Endodermal cell (in vitro differentiated cells): ENCODE data around the gene COL18A1. TPM values are rescaled to one million over a fixed set of nuclear protein-coding genes. Genes with fewer than 3 reads are reported as not detected.

Experiments used
- DNase-seq: peaks from one replicate; pipeline ENCODE4 v3.0.0-alpha.2; 2017
- H3K27ac ChIP-seq: 2 replicates; pipeline ENCODE4 v1.5.1; 2013; ENCODE audit warnings: mild to moderate bottlenecking, low read depth, low read length, moderate library complexity
- H3K27me3 ChIP-seq: 2 replicates; pipeline ENCODE4 v1.6.1; 2013; ENCODE audit warnings: mild to moderate bottlenecking, low read length, moderate library complexity; ENCODE audit not compliant: insufficient read depth, control insufficient read depth, poor library complexity, severe bottlenecking
- H3K36me3 ChIP-seq: 2 replicates; pipeline ENCODE4 v1.7.0; 2013; ENCODE audit warnings: mild to moderate bottlenecking, low read length, moderate library complexity; ENCODE audit not compliant: control insufficient read depth, insufficient read depth
- H3K4me1 ChIP-seq: one replicate; pipeline ENCODE4 v1.7.0; 2013; ENCODE audit warnings: low read length; ENCODE audit not compliant: control insufficient read depth, insufficient read depth
- H3K4me3 ChIP-seq: 2 replicates; pipeline ENCODE4 v1.5.1; 2013; ENCODE audit warnings: mild to moderate bottlenecking, low read length, moderate library complexity
- H3K9ac ChIP-seq: 2 replicates; pipeline ENCODE4 v1.6.1; 2013; ENCODE audit warnings: mild to moderate bottlenecking, low read length, moderate library complexity; ENCODE audit not compliant: poor library complexity, severe bottlenecking; ENCODE audit errors: extremely low read depth
- H3K9me3 ChIP-seq: 2 replicates; pipeline ENCODE4 v1.6.1; 2013; ENCODE audit warnings: mild to moderate bottlenecking, low read length, moderate library complexity; ENCODE audit not compliant: control insufficient read depth
- H3K27ac Mint-ChIP-seq: 2 replicates; pipeline ENCODE4 v1.8.0; 2020; ENCODE audit warnings: mixed read lengths
- H3K27me3 Mint-ChIP-seq: 2 replicates; pipeline ENCODE4 v1.8.0; 2021; ENCODE audit warnings: mild to moderate bottlenecking, mixed read lengths; ENCODE audit not compliant: insufficient read depth
- H3K36me3 Mint-ChIP-seq: 2 replicates; pipeline ENCODE4 v1.8.0; 2020; ENCODE audit warnings: low read depth, mixed read lengths
- H3K4me1 Mint-ChIP-seq: 2 replicates; pipeline ENCODE4 v1.8.0; 2020; ENCODE audit warnings: mixed read lengths
- H3K4me3 Mint-ChIP-seq: 2 replicates; pipeline ENCODE4 v1.8.0; 2020; ENCODE audit warnings: mild to moderate bottlenecking, moderate library complexity, mixed read lengths
- H3K9me3 Mint-ChIP-seq: 2 replicates; pipeline ENCODE4 v1.8.0; 2020; ENCODE audit warnings: mild to moderate bottlenecking, mixed read lengths
- WGBS, 2 experiments: methylation state at CpG; one replicate each; pipeline versions ENCODE4 v1.1.5 to v1.1.7; 2013; ENCODE audit warnings: missing lambda C conversion rate in 2 of 2, mixed read lengths in 1 of 2; ENCODE audit not compliant: insufficient coverage in 1 of 2, insufficient read length in 1 of 2; 5-methylcytosine and 5-hydroxymethylcytosine counted together
- total RNA-seq, 2 donors: library from RNA; stranded (reverse); fragmentation: NEBNext Ultra II Directional in 1 of 2; extraction: Animal tissue kit (Norgen Biotek cat#: 25700) in 1 of 2; gene quantifications; 2 replicates in 1 of 2; 3 replicates in 1 of 2; pipeline ENCODE4 v1.2.1, GENCODE V29; 2021
- TF ChIP-seq, protein P1 (sequence below): fragments of 200-600 bp; sonication (generic); conservative IDR thresholded peaks from 2 replicates; pipeline ENCODE4 v1.5.0; 2021; ENCODE audit warnings: antibody characterized with exemption, mild to moderate bottlenecking

The COL18A1 gene
- total RNA-seq, 2 donors from 2014 or later = 332 to 398 TPM

DNA sequence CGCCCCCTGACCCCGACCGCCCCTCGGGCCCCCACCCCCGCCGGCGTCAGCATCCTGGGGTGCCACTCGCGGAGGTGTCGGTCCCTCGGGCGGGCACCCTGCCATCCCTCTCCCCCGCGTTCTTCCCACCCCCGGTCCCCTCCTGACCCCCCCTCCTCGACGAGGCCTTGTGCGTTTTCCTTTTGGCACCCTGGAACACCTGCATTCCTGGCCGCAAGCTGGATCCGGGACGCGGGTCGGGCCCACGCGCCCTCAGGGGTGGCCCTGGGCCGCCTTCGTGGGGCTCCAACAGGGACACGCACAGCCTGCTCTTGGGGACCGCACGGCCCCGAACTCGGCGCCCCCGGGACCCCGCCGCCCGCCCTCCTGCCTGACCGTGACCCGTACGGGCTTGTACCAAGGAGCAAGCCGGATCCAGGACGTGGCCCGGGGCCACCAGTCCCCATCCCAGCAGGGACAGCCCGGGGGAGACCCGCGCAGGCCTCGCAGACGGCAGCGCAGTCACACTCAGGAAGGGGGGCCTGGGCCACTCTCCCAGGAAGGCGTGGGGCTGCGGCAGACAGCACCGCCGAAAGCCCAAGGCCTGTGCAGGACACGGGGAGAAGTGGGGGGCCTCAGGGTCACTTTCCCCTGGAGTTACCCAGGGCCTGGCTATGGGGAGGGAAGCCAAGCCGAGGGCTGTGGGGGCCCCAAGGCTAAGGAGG lies 137.9 kb downstream of the COL18A1 start:
- Histone ChIP-seq H3K9me3 (no peaks in the 10 kb centered on the region), H3K27ac (no peak overlapping the region), H3K27me3 (no peaks in the 10 kb centered on the region), H3K4me3 (no peak overlapping the region), H3K36me3 (no peaks in the 10 kb centered on the region), H3K4me1 (peaks cover 12% of the 10 kb centered on the region), H3K9ac (no peak overlapping the region)
- WGBS, 2 experiments = 53 to 90% methylated on average over 11 to 55 of the region's 55 CpGs
- peak; percentile 62 for DNase-seq
- peak overlapping the region; percentile 61 for H3K4me3 Mint-ChIP-seq
- TF ChIP-seq, protein P1, sequence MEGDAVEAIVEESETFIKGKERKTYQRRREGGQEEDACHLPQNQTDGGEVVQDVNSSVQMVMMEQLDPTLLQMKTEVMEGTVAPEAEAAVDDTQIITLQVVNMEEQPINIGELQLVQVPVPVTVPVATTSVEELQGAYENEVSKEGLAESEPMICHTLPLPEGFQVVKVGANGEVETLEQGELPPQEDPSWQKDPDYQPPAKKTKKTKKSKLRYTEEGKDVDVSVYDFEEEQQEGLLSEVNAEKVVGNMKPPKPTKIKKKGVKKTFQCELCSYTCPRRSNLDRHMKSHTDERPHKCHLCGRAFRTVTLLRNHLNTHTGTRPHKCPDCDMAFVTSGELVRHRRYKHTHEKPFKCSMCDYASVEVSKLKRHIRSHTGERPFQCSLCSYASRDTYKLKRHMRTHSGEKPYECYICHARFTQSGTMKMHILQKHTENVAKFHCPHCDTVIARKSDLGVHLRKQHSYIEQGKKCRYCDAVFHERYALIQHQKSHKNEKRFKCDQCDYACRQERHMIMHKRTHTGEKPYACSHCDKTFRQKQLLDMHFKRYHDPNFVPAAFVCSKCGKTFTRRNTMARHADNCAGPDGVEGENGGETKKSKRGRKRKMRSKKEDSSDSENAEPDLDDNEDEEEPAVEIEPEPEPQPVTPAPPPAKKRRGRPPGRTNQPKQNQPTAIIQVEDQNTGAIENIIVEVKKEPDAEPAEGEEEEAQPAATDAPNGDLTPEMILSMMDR = no peak
- H3K36me3 Mint-ChIP-seq = no peaks in the 10 kb centered on the region
- H3K27ac Mint-ChIP-seq = no peak overlapping the region
- peaks cover 4% of the 10 kb centered on the region for H3K4me1 Mint-ChIP-seq
- peaks cover 12% of the 10 kb centered on the region for H3K27me3 Mint-ChIP-seq
- no peaks in the 10 kb centered on the region for H3K9me3 Mint-ChIP-seq

DNA sequence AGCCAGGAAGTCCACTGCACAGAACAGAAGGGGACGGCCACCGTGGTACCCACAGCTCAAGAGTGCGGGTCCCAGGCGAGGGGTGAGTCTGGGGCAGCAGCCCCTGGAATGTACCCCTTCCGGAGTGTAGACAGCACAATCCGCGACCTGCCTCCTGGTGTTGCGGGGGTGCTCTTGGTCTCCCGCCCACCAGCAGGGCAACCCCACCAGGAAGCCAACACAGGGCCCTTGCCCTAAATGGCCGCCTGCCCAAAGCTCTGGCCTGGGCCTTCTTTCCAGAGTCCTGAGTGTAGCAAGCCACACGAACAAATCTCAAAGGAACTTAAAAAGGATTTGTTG lies 138.4 kb downstream of the COL18A1 start:
- H3K27ac ChIP-seq = no peak overlapping the region
- Mint-ChIP-seq H3K4me1 (peaks cover 4% of the 10 kb centered on the region), H3K27ac (no peak overlapping the region), H3K4me3 (peak overlapping the region; percentile 61), H3K36me3 (no peaks in the 10 kb centered on the region), H3K9me3 (peaks cover 3% of the 10 kb centered on the region), H3K27me3 (peaks cover 16% of the 10 kb centered on the region)
- H3K27me3 ChIP-seq = no peaks in the 10 kb centered on the region
- H3K9me3 ChIP-seq = no peaks in the 10 kb centered on the region
- H3K4me3 ChIP-seq = no peak overlapping the region
- DNase-seq = peak; percentile 51
- H3K36me3 ChIP-seq = no peaks in the 10 kb centered on the region
- TF ChIP-seq, protein P1 = no peak
- 93 to 94% methylated on average over 10 to 11 of the region's 11 CpGs for WGBS, 2 experiments
- peaks cover 12% of the 10 kb centered on the region for H3K4me1 ChIP-seq
- H3K9ac ChIP-seq = no peak overlapping the region

DNA sequence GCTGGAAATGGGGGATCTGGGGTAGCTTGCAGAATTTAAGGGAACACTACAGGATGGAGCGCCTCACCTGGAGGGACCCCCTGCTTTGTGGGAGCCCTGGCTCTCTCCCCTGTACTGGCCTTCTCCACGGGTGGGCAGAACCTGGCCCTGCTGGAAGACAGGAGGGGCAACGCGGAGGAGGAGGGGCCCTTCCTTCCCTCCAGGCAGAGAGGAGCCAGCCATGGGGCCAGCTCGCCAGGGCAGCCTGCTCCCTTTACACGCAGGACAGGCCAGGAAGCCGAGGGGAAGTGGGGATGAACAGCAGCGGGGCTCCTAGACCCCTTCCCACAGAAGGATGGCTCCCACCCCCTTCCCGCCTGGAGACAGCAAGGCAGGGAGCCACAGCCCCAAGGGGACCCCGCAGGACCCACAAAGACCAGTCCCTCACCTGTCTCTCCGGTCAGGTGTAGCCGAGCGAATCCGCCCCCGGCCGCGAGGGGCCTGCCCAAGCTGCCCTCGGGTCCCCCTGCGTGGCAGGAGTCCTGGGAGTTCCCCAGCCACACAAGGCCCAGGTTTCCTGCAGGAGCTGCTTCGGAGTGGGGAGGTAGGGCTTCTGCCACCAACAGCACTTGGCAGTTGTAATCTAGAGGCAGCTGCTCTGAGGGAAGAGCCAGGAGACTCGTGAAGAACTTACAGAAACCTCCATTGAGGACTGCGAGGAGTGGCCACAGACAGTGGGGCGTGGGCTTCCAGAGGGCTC lies 138.9 kb downstream of the COL18A1 start:
- 87 to 88% methylated on average over 14 to 23 of the region's 23 CpGs for WGBS, 2 experiments
- H3K27ac ChIP-seq = no peak overlapping the region
- H3K9me3 Mint-ChIP-seq = peaks cover 4% of the 10 kb centered on the region
- TF ChIP-seq, protein P1 = no peak
- peak; percentile 54 for DNase-seq
- H3K4me3 Mint-ChIP-seq = peak overlapping the region; percentile 61
- H3K4me1 ChIP-seq = peaks cover 12% of the 10 kb centered on the region
- no peak overlapping the region for H3K27ac Mint-ChIP-seq
- H3K9me3 ChIP-seq = no peaks in the 10 kb centered on the region
- no peaks in the 10 kb centered on the region for H3K36me3 ChIP-seq
- peaks cover 4% of the 10 kb centered on the region for H3K4me1 Mint-ChIP-seq
- no peak overlapping the region for H3K9ac ChIP-seq
- peaks cover 16% of the 10 kb centered on the region for H3K27me3 Mint-ChIP-seq
- H3K27me3 ChIP-seq = no peaks in the 10 kb centered on the region
- no peak overlapping the region for H3K4me3 ChIP-seq
- H3K36me3 Mint-ChIP-seq = no peaks in the 10 kb centered on the region
